Adrenal gland (tissue), 12 donors: ENCODE results near the gene PTBP3. TPM values are rescaled to one million over a fixed set of nuclear protein-coding genes. Genes with fewer than 3 reads are reported as not detected.
"Not testable (repeated sequence)": the region's sequence is repeated elsewhere in the genome, so short reads cannot be mapped to it uniquely, and the experiment has no call there.

Experiments used
- DNase-seq, 7 donors: peaks; one replicate each; pipeline ENCODE4 v3.0.0-alpha.2; 2019 to 2020
- H3K27ac ChIP-seq, 5 donors: fragments of 200-600 bp; sonication (generic) in 4 of 5; 1 replicate in 3 of 5; 2 replicates in 2 of 5; pipeline versions ENCODE4 v1.5.1 to v1.8.0; 2016 to 2020; ENCODE audit warnings: mild to moderate bottlenecking in 1 of 5
- H3K27me3 ChIP-seq: fragments of 200-600 bp; 2 replicates; pipeline ENCODE4 v1.8.0; 2021
- H3K36me3 ChIP-seq, 2 donors: fragments of 200-600 bp; replicated peaks in 1 of 2; 1 replicate in 1 of 2; 2 replicates in 1 of 2; pipeline versions ENCODE4 v1.5.1 to v1.8.0; 2018 to 2022
- H3K4me1 ChIP-seq, 2 donors: fragments of 200-600 bp; replicated peaks in 1 of 2; 1 replicate in 1 of 2; 2 replicates in 1 of 2; pipeline versions ENCODE4 v1.5.1 to v1.8.0; 2018 to 2021
- H3K4me3 ChIP-seq, 4 donors: fragments of 200-600 bp; sonication (generic) in 3 of 4; one replicate each; pipeline ENCODE4 v1.5.1; 2016 to 2018
- H3K9me3 ChIP-seq, 3 donors: fragments of 200-600 bp; sonication (generic) in 1 of 3; replicated peaks in 1 of 3; 1 replicate in 2 of 3; 2 replicates in 1 of 3; pipeline versions ENCODE4 v1.5.1 to v1.8.0; 2016 to 2021
- CTCF ChIP-seq, 6 experiments: fragments of 450-650 bp in 4 of 6; fragments of 200-600 bp in 2 of 6; sonication (generic) in 1 of 6; IDR thresholded peaks; 1 replicate in 5 of 6; 2 replicates in 1 of 6; pipeline versions ENCODE4 v1.5.1 to v1.8.0; 2016 to 2021; ENCODE audit warnings: antibody characterized with exemption in 6 of 6, mild to moderate bottlenecking in 2 of 6, moderate library complexity in 1 of 6
- POLR2A ChIP-seq, 2 donors: fragments of 450-650 bp; IDR thresholded peaks; one replicate each; pipeline ENCODE4 v1.6.1; 2017; ENCODE audit warnings: antibody characterized with exemption in 2 of 2, mild to moderate bottlenecking in 2 of 2, moderate library complexity in 1 of 2
- WGBS, 4 donors: extraction: QIAGEN DNeasy Blood & Tissue Kit in 2 of 4; methylation state at CpG; one replicate each; pipeline versions ENCODE4 v1.1.5 to v1.1.7; 2013 to 2017; 5-methylcytosine and 5-hydroxymethylcytosine counted together
- intact Hi-C, 2 donors: fragments of 100-400 bp; cut with DNase I; formaldehyde crosslinking; loops; one replicate each; pipeline versions ENCODE4 v1.14.1 to v1.15.0; 2022 to 2023
- polyA plus RNA-seq, 3 donors: library from polyadenylated mRNA; stranded (reverse); fragments of 200-250 nt in 2 of 3; fragments of 350-450 nt in 1 of 3; fragmentation: Illumina TruSeq in 1 of 3; extraction: RNeasy Lipid Tissue Mini Kit (QIAGEN cat#74804) in 1 of 3; gene quantifications; one replicate each; pipeline ENCODE4 v1.2.3, GENCODE V29; 2013 to 2014
- total RNA-seq, 9 donors: library from RNA; depleted of rRNA in 4 of 9; stranded (reverse); fragments of >200 nt in 4 of 9; fragments of 120-200 nt in 1 of 9; fragmentation: NEBNext Ultra II Directional in 1 of 9; extraction: Animal tissue kit (Norgen Biotek cat#: 25700) in 1 of 9; gene quantifications; one replicate each; pipeline versions ENCODE4 v1.1.0 to v1.2.4, GENCODE V29; 2013 to 2023
- donor health status: healthy with polysubstance abuse.
- donor health status: Bipolar disorder and iron deficiency.
- donor health status: DM: yes; HTN: yes; CAD: no.
- donor health status: DM: no; HTN: no; CAD: no.
- donor health status: DM: no; HTN: no; CAD: no.
- donor health status: DM: yes; HTN: yes; CAD: no.

The PTBP3 gene
- total and polyA plus RNA-seq, 12 donors, result 4.4 to 56.6 (median 30.8) TPM

GRCh38 chr9:112378328-112379176, 45.1 kb upstream of the PTBP3 start:
- Histone ChIP-seq H3K4me3 (peak overlapping the region in 3 of 4 donors; percentile 56 to 87 (median 75)), H3K36me3 (no peaks in the 10 kb centered on the region), H3K4me1 (peaks cover 32 to 46% of the 10 kb centered on the region in 2 donors), H3K27me3 (no peaks in the 10 kb centered on the region), H3K27ac (peak overlapping the region; percentile 91 to 98 (median 97)), H3K9me3 (no peaks in the 10 kb centered on the region)
- peak in 3 of 7 donors; percentile 11 to 58 (median 20) for DNase-seq
- 17 to 22% (median 19%) methylated on average over 27 of the region's 27 CpGs for WGBS, 4 donors
- intact Hi-C loops, result no loop called here
- TF ChIP-seq POLR2A (IDR thresholded peaks at IDR 0.05), result no peak
- TF ChIP-seq CTCF (IDR thresholded peaks at IDR 0.05), result no peak

GRCh38 chr9:112377684-112378327, 44.4 kb upstream of the PTBP3 start:
- Histone ChIP-seq H3K27me3 (no peaks in the 10 kb centered on the region), H3K4me3 (peak overlapping the region in 1 of 4 donors; percentile 75), H3K27ac (no peak overlapping the region), H3K36me3 (no peaks in the 10 kb centered on the region), H3K4me1 (peaks cover 26 to 39% of the 10 kb centered on the region in 2 donors), H3K9me3 (no peaks in the 10 kb centered on the region)
- TF ChIP-seq POLR2A (IDR thresholded peaks at IDR 0.05), result no peak
- no peak for TF ChIP-seq CTCF (IDR thresholded peaks at IDR 0.05)
- intact Hi-C loops, result no loop called here
- DNase-seq, result no peak
- WGBS, 4 donors, result 70 to 88% (median 78%) methylated on average over 1 of the region's 1 CpG

- Histone ChIP-seq H3K27me3 (no peaks in the 10 kb centered on the region), H3K9me3 (no peaks in the 10 kb centered on the region), H3K27ac (no peak overlapping the region), H3K4me1 (peaks cover 24 to 32% of the 10 kb centered on the region in 2 donors), H3K4me3 (peak overlapping the region in 1 of 4 donors; percentile 75), H3K36me3 (no peaks in the 10 kb centered on the region)
- TF ChIP-seq CTCF (IDR thresholded peaks at IDR 0.05) (no peak), POLR2A (IDR thresholded peaks at IDR 0.05) (no peak)
- intact Hi-C loops, result no loop called here
- no peak for DNase-seq
- WGBS, 4 donors, result 44 to 56% (median 54%) methylated on average over 2 of the region's 2 CpGs
Observed at GRCh38 chr9:112377087-112377486, 43.7 kb upstream of the PTBP3 start.

GRCh38 chr9:112375361-112375760, 41.9 kb upstream of the PTBP3 start:
- WGBS, 4 donors, result 92 to 100% (median 95%) methylated on average over 1 to 5 of the region's 5 CpGs

GRCh38 chr9:112374232-112374631, 40.8 kb upstream of the PTBP3 start:
- H3K27me3 ChIP-seq, intact Hi-C loops, H3K27ac ChIP-seq, H3K4me3 ChIP-seq, H3K9me3 ChIP-seq, H3K36me3 ChIP-seq, DNase-seq: not testable (repeated sequence)
- H3K4me1 ChIP-seq, result peaks cover 19 to 20% of the 10 kb centered on the region in 2 donors
- WGBS, 4 donors, result 90 to 100% (median 96%) methylated on average over 2 of the region's 2 CpGs

More at GRCh38 chr9:112375361-112375760, 41.9 kb upstream of the PTBP3 start:
- Histone ChIP-seq H3K27ac (no peak overlapping the region), H3K4me3 (no peak overlapping the region), H3K27me3 (no peaks in the 10 kb centered on the region), H3K36me3 (no peaks in the 10 kb centered on the region), H3K4me1 (peaks cover 19 to 20% of the 10 kb centered on the region in 2 donors), H3K9me3 (no peaks in the 10 kb centered on the region)
- TF ChIP-seq CTCF (IDR thresholded peaks at IDR 0.05) (no peak), POLR2A (IDR thresholded peaks at IDR 0.05) (no peak)
- DNase-seq, result no peak
- intact Hi-C loops, result no loop called here

GRCh38 chr9:112373666-112374065, 40.2 kb upstream of the PTBP3 start:
- H3K27ac ChIP-seq, H3K9me3 ChIP-seq, DNase-seq, H3K27me3 ChIP-seq, intact Hi-C loops, H3K4me3 ChIP-seq, H3K36me3 ChIP-seq: not testable (repeated sequence)
- peaks cover 17 to 18% of the 10 kb centered on the region in 2 donors for H3K4me1 ChIP-seq
- WGBS, 4 donors, result 81 to 87% (median 84%) methylated on average over 2 of the region's 2 CpGs
